ENCODE measurements around the gene CCDC39. TPM values are rescaled to one million over a fixed set of nuclear protein-coding genes. Genes with fewer than 3 reads are reported as not detected.

Gene CCDC39
- total and polyA plus RNA-seq, 9 donors, result 0.30 to 5.4 (median 0.74) TPM; not detected in 1

DNA sequence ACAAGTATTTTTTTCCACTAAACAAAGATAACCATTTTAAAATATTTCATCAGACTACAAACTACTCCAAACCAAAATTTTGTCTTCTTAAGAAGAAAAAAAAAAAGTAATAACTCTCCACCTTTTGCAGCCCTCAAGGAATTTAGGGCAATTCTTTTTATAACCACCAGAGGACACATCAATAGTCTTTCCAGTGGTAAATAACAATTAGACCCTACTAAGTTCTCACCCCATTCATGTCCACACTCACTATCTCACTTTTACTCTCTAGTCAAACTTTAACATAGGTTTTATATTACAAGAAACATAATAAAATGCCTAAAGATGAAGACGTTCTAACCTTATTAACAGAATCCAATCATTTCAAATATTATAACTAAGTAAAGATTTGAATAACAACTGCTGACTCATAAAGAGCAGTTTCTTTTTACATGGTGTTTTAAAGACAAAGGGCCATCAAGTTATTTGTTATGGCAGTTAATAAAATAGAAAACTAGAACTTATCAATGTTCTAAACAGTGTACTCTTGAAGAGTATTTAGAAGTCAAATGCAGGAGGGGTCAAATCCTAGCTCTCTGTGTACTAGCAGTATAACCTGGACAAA, 33.0 kb downstream of the CCDC39 start:
- Histone ChIP-seq H3K27me3 (no peaks in the 10 kb centered on the region), H3K4me3 (no peak overlapping the region), H3K36me3 (no peaks in the 10 kb centered on the region), H3K27ac (no peak overlapping the region), H3K9me3 (no peaks in the 10 kb centered on the region), H3K4me1 (ENCODE audit: insufficient read depth) (no peaks in the 10 kb centered on the region)
- TF ChIP-seq, protein P1, sequence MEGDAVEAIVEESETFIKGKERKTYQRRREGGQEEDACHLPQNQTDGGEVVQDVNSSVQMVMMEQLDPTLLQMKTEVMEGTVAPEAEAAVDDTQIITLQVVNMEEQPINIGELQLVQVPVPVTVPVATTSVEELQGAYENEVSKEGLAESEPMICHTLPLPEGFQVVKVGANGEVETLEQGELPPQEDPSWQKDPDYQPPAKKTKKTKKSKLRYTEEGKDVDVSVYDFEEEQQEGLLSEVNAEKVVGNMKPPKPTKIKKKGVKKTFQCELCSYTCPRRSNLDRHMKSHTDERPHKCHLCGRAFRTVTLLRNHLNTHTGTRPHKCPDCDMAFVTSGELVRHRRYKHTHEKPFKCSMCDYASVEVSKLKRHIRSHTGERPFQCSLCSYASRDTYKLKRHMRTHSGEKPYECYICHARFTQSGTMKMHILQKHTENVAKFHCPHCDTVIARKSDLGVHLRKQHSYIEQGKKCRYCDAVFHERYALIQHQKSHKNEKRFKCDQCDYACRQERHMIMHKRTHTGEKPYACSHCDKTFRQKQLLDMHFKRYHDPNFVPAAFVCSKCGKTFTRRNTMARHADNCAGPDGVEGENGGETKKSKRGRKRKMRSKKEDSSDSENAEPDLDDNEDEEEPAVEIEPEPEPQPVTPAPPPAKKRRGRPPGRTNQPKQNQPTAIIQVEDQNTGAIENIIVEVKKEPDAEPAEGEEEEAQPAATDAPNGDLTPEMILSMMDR (IDR thresholded peaks at IDR 0.05), result no peak
- TF ChIP-seq POLR2A (IDR thresholded peaks at IDR 0.05) (no peak), EP300 (IDR thresholded peaks at IDR 0.05) (no peak)
- DNase-seq, result no peak
- 25 to 56% (median 54%) methylated on average over 1 of the region's 1 CpG for WGBS, 3 donors
- intact Hi-C loops (cut with DNase I), result no loop called here

- TF ChIP-seq POLR2A (IDR thresholded peaks at IDR 0.05) (no peak), EP300 (IDR thresholded peaks at IDR 0.05) (no peak)
- TF ChIP-seq, protein P1 (IDR thresholded peaks at IDR 0.05), result no peak
- intact Hi-C loops (cut with DNase I), result no loop called here
- DNase-seq, result no peak
- Histone ChIP-seq H3K36me3 (no peaks in the 10 kb centered on the region), H3K4me1 (ENCODE audit: insufficient read depth) (no peaks in the 10 kb centered on the region), H3K4me3 (no peak overlapping the region), H3K27me3 (no peaks in the 10 kb centered on the region), H3K27ac (no peak overlapping the region), H3K9me3 (no peaks in the 10 kb centered on the region)
Measured at GRCh38 chr3:180640987-180641386, 38.3 kb downstream of the CCDC39 start.

DNA sequence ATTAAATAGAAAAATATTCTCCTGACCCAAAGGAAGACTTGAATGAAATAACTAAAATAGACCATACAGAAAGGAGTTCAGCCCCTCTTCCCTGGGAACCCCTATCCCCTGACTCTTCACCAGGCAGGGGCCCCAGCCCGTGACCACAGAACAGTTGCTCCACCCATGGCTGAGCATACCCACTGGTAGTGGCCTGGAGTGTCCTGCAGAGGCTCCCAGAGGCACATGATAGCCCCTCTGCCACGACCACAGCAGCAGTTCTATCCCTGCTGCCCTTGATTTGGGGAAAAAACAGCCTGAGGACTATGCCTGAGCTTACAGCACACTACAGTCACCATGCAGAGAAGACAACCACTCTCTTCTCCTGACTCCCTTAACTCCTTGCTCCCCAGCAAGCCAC, 45.6 kb downstream of the CCDC39 start:
- no peaks in the 10 kb centered on the region for H3K36me3 ChIP-seq
- H3K9me3 ChIP-seq, result no peaks in the 10 kb centered on the region
- H3K4me3 ChIP-seq, result no peak overlapping the region
- WGBS, 3 donors, result 17 to 31% (median 30%) methylated on average over 2 of the region's 2 CpGs
- no peaks in the 10 kb centered on the region for H3K4me1 ChIP-seq (ENCODE audit: insufficient read depth)
- no peak overlapping the region for H3K27ac ChIP-seq
- TF ChIP-seq, protein P1 (IDR thresholded peaks at IDR 0.05), result no peak
- TF ChIP-seq POLR2A (IDR thresholded peaks at IDR 0.05) (no peak), EP300 (IDR thresholded peaks at IDR 0.05) (no peak)
- no peak for DNase-seq
- no peaks in the 10 kb centered on the region for H3K27me3 ChIP-seq
- intact Hi-C loops (cut with DNase I), result loop anchor here in 1 of 4 donors (1.0 kb wide), 1 partner anchor 45 kb away; no protein-coding TSS in a partner anchor

DNA sequence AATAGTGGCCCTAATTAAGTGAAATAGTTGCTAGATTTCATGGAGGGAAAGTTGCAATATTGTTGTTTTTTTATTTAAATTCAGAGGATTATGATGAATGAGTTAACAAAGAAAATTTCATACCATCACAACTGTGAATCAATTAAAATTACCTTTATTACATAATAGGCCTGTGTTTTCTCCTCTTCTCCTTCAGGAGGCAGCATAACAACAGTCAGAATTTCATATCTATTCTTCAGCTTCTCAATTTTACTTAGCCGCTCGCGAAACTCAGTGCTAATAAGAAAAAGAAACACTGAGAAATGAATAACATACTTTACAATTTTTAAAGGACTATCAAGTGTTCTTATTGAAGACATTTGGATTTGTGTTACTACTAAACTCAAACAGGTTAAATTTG, 48.0 kb downstream of the CCDC39 start:
- no peaks in the 10 kb centered on the region for H3K4me1 ChIP-seq (ENCODE audit: insufficient read depth)
- 86 to 91% (median 90%) methylated on average over 3 of the region's 3 CpGs for WGBS, 3 donors
- H3K9me3 ChIP-seq, result no peaks in the 10 kb centered on the region
- H3K27me3 ChIP-seq, result no peaks in the 10 kb centered on the region
- H3K27ac ChIP-seq, result no peak overlapping the region
- no peak for TF ChIP-seq POLR2A (IDR thresholded peaks at IDR 0.05)
- TF ChIP-seq, protein P1 (IDR thresholded peaks at IDR 0.05), result no peak
- no peak for TF ChIP-seq EP300 (IDR thresholded peaks at IDR 0.05)
- H3K4me3 ChIP-seq, result no peak overlapping the region
- intact Hi-C loops (cut with DNase I), result no loop called here
- no peak for DNase-seq
- H3K36me3 ChIP-seq, result no peaks in the 10 kb centered on the region

Measured in ovary (tissue), 9 donors.